Activated CD4-positive, alpha-beta T cell treated with anti-CD3 and anti-CD28 coated beads, Interleukin-2, Interleukin-6, amounts not matched to agents 100 ng/mL and 50 ng/mL, durations not matched to agents 16 hours and 8 hours (primary cell): Measurements from ENCODE around the gene DLX2.
"Not testable (repeated sequence)": the region's sequence is repeated elsewhere in the genome, so short reads cannot be mapped to it uniquely, and the experiment has no call there.

Experiments used
- DNase-seq: peaks from one replicate; pipeline ENCODE4 v3.0.0-alpha.2; 2020

The DLX2 gene

DNA sequence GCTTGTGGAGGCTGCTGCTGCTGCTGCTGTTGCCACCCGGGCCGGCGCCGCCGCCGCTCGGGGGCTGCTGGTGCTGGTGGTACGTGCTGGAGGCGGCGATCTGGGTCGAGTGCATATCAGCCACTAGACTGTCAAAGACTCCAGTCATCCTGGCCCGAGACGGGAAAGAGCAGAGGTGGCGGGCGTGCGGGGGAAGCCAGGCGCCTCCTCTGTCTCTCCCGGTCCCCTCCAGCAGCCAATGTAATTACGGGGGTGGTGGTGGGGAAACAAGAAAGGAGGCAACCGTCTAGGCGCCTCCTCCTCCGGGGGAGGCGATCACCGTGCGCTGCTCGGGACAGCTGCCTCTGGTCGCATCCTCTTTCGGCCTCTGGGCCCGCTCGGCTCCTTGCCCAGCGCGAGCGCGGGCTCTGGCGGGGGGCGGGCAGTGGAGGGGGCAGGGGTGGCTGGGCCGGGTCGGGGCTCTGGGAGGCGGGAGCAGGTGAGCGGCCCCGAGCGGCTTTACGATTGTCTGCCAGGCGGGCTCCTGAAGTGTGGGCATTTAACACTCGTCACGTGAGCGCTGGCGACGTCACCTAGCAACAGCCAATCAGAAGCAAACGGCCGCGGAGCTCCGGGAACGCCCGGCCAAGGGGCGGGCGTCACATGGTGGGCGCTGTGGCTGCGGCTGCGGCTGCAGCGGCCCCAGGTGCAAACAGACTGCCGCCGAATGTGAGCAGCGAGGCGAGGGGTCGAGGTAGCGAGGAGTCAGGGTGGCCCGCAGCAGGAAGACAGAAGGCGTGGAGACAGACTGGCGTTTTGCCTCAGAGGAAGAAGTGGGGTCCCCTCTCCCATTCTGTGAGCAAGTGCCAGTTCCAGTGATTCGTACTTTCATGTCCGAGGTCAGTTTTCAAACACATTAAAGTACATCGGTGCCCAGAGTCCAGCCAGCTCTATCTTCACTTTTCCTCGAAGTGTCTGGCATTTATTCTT, at the start of gene DLX2:
Gene DLX2, minus strand, starts transcription at position 510 of the 969 bp plus-strand sequence. Its CDS starts 362 bp downstream, at position 148.
- DNase-seq: peak; percentile 83

DNA sequence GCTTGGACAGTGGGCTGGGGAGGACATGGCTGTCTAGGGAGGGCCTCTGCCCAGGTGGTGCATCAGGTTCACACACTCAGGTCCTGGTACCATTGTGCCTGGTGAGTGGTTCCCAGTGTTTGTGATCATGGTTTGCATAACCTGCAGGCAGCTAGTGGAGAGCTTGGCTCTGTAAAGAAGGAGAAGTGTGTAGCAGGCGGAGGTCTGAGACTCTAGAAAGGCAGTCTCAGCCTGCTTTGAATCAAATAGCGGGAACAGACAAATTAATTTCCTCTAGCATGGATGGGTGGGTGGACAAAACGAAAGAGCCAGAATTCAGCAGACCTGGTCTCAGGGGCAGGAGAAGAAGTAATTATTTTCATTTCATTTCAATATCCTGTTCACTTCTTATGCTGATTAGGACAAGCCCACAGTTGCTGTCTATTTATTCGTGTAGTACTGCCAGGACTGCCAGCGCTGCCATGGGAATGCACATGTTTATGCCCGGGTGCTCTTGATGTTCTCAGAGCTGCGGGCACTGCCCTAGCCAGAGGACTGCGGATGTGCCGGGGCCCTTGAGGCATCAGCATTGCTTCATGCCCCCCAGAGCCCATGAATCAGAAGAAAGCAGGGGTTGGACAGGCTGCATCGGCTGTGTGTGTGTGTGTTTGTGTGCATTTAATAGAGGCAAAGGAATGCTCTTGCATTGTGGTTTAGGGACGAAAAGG, 45.4 kb upstream of the DLX2 start:
- DNase-seq: no peak

DNA sequence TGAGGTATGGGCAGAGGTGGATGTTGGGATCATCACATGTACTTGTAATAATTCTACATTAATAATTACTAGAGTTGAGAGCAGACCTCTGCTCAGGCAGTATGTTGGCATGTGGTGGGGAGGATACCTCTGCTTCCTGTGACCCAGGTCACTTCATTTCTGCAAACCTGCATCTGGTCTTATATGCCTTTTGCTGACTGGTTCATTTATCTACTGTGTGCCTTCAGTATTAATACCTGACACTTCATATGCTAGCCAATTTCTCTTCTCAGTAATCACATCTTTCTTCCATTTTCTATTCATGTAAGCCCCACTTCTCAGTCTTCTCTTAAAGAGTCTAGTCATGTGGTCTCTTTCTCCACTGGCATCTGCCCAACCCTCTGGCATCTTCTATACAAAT, 41.1 kb upstream of the DLX2 start:
- no peak for DNase-seq

DNA sequence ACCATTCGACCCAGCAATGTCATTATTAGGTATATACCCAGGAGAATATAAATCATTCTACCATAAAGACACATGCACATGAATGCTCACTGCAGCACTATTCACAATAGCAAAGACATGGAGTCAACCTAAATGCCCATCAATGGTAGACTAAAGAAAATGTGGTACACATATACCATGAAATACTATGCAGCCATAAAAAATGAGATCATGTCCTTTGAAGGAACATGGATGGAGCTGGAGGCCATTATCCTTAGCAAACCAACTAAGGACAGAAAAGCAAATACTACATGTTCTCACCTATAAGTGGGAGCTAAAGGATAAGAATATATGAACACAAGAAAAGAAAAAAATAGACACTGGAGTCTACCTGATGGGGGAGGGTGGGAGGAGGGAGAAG, 36.0 kb upstream of the DLX2 start:
- not testable (repeated sequence) for DNase-seq

DNA sequence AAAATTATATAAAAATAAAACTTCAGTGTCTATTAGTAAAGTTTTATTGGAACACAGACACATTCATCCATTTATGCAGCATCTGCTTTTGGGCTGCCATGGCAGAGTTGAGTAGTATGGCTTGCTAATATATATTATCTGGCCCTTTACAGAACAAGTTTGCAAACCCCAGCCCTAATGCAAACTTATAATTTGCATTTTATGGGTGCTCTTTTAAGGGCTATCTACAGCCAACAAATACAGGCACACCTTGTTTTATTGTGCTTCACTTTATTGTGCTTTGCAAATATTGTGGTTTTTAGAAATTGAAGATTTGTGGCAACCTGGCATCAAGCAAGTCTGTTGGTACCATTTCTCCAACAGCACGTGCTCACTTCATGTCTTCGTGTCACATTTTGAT, 35.2 kb upstream of the DLX2 start:
- DNase-seq: no peak

DNA sequence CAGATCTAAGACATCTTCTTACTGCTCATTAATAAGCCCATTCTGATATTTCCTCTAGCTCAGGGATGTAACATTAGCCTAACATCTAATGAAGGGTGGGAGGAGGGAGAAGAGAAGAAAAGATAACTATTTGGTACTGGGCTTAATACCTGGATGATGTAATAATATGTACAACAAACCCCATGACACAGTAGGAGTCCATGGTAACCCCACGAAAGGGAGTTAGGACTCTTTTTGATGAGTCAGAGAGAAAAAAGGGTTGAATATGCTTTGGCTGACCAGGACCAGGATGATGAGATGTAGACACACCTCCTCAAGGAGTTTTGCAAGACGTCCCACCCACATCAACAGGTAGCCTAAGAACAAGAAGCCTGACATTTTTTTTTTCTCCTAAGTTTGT, 34.4 kb upstream of the DLX2 start:
- DNase-seq: no peak

DNA sequence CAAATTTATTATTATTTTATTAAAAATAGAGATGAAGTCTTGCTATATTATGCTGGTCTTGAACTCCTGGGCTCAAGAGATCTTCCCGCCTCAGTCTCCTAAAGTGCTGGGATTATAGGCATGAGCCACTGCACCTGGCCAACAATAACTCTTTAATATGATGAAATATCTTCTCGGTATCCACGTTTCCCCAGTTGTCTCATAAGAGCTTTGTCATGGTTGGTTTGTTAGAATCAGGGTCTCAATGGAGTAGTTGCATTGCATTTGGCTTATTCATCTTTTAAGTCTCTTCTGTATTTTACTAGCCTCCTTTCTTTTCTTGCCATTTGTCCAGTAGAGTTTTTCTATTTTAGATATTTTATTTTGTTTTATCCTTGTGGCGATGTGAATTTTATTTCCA, 32.7 kb upstream of the DLX2 start:
- no peak for DNase-seq

DNA sequence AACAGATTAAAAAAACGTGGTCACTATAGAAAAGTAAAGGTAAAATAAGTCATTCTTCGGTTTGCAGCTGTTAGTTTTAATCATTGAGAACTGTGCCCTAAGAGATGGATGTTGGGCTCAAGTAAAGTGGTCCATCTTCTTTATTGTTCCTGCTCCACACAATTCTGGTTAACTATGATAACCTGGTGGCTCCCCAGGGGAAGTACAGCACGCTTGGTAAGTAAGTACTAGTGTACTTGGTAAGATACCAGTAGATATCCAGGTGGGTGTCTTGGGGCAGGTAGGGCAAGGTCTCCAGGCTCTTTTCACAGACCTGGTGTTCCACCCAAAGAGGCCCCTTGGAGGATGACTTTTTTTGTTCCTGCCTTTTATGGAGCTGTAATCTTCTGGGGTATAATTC, 31.6 kb upstream of the DLX2 start:
- DNase-seq: no peak

DNA sequence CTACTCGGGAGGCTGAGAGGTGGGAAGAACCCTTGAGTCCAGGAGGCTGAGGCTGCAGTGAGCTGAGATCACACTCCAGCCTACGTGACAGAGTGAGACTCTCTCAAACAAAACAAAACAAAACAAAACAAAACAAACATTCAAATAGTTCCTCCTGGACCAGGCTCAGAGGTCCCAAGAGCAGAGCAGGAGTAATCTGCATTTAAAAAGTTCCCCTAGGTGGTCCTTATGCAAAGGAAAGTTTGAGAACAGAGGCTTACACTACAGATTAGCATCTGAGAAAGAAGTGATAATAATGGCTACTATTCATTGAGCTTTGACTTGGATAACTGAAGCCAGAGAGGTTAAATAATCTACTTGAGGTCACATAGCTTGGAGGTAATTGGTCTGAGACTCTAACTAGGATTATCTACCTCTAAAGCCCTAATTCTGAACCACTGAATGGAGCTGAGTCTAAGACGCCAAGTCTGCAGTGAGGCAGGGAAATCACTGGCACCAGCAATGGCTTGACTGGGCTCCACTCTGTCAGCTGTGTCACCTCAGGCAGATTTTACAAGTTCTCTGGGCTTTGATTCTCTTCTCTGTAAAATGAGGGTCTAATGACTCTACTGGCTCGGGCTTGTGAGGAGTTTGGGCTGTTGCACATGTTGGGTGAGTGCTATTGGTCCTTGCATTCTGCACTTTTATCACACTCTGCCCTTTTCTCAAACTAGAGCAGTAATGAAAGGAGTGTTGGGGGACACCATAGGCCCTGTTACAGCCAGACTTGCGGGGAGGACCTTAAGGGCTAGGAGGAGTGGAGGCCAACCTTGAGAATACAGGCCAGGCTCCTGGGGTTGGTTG, 29.2 kb upstream of the DLX2 start:
- DNase-seq: no peak

DNA sequence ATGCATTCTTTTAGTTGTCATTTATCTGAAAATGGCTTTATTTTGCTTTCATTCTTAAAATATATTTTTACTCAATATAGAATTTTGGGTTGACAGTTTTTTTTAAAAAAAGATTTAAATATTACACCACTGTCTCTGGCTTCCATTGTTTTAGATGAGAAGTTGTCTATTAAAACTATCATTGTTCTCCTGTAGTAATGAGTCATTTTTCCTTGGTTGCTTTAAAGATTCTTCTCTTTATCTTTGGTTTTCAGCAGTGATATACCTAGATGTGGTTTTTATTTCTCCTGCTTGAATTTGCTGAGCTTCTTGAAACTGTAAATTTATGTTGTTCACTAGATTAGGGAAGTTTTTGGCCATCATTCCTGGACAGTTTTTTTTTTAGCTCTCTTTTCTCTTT, 26.7 kb upstream of the DLX2 start:
- DNase-seq: no peak

DNA sequence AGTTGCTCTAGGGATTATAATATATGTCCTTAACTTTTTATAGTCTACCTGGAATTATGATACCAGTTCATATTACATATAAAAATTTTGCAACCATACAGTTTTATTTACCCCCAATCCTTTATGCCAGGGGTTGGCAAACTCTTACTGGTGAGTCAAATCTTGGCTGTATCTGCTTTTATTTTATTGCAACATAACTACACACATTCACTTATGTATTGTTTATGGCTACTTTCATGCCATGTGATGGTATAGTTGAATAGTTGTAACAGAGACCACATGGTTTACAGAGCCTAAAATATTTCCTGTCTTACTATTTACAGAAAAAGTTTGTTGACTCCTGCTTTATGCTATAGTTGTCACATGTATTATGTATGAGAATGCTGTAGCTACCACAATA, 25.8 kb upstream of the DLX2 start:
- no peak for DNase-seq

DNA sequence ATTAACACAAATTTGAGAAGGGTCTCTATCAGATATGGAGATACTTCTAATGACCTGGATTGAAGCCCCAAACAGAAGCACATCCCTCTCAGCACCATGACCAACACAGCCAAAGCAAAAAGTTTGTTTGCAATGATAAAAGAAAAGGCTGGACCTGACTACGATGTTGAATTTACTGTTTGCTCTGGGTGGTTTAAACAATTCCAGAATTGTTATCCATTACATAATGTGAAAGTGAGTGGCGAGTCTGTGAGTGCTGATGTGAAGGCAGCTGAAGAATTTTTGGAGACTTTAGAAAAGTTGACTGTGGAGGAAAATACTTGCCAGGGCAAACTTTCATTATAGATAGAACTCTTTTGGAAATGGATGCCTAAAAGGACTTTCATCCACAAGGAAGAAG, 17.4 kb upstream of the DLX2 start:
- no peak for DNase-seq

DNA sequence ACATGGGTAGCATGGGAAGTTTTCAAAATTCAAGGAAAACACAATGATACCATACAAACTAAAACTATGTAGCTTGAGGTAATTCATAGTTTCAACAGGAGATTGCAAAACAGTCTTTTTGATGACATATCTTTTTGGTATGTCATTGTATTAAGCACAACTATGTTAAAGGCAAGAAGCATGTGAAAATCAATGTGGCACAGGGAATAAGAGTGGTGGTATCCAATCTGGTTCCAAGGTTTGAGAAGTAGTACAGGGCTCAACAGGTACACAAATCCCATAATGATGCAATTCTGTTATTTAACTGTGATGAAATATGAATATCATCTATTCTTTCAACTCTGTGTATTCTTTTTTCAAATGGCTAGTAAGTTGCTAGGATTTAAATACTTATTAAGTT, 16.4 kb upstream of the DLX2 start:
- DNase-seq: no peak

DNA sequence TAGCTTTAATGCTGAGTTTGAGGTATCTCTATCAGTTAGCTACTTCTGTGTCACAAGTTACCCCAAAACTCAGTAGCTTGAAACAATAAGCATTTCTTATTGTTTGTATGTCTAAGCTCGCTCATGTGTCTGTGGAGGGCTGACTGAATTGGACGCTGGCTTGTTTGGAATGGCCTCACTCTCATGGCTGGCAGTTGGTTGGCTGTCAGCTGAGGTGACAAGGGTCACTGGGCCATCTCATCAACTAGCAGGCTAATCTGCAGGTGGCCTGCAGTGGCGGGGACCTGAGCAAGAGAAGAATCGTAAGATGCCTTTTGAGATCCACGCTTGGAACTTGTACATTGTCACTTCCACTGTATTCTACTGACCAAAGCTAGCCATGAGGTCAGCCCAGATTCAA, 13.4 kb upstream of the DLX2 start:
- no peak for DNase-seq

DNA sequence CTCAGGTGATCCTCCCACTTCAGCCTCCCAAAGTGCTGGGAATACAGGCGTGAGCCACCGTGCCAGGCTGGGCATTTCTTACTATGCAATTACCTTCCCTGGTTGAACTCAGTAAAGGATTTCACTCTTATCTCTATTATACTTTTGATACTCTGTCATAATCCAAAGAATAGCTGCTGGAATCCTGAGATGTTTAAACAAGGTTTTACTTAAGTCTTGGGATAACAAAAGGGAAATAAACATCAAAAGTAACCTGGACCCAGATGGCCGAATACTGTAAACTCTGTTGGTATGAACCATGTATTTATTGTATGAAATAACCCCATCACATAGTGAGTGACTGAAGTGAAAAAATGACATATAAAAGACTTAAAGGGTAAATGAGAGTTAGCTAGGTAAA, 11.9 kb upstream of the DLX2 start:
- no peak for DNase-seq

DNA sequence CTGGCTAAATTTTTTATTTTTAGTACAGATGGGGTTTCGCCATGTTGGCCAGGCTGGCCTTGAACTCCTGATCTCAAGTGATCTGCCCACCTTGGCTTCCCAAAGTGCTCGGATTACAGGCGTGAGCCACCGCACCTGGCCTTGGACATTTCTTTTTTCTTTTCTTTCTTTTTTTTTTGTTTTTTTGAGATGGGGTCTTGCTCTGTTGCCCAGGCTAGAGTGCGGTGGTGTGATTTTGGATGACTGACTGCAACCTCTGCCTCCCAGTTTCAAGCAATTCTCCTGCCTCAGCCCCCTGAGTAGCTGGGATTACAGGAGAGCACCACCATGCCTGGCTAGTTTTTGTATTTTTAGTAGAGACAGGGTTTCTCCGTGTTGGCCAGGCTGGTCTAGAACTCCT, 11.5 kb upstream of the DLX2 start:
- not testable (repeated sequence) for DNase-seq

DNA sequence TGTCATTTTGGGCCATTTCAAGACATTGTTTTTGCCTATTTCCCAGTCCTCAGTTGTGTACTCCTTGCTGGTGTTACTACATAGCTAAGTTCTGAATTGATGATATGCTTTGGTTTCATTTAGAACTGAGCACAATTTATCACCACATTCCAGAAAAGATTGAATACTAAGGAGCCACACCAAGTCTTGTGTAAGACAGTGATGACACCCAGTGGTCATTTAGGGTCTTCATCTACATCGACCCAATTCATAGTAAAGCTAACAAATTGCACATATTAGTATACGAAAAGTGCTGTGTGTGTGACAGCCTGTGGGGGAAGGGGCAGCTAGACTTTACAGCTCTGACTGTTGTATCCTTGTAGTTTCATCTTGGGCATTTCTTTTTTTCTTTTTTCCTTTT, 10.9 kb upstream of the DLX2 start:
- no peak for DNase-seq

DNA sequence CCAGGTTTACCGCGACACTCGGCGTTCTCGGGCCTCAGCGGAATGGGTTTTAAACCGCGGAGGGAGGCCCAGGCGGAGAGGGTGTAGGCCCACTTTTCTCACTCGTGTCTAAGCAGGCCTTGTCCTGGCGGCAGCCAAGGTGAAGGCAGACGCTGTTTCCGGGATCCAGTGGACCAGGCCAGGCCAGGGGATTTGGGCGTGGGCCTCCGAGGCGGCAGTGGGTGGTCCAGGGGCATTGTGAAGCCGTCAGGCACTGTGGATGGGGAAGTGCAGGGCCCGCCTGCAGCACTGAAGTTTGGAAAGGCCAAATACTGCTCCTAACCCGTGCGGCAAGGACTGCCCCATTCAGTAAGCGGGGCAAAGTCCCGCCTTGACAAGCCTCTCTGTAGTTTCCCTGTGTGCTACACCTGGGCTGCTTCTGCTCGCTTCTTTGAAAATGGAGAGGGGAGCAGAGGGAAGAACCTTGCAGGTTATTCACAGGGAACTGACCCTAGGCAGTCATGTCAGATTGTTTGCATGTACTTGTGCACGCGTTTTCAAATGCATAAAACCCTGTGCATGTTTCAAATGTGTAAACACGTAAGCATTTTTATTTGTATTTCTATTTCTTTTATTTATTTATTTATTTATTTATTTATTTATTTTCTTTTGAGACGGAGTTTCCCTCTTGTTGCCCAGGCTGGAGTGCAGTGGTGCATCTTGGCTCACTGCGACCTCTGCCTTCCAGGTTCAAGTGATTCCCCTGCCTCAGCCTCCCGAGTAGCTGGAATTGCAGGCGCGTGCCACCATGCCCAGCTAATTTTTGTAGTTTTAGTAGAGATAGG, 7.5 kb upstream of the DLX2 start:
- no peak for DNase-seq

DNA sequence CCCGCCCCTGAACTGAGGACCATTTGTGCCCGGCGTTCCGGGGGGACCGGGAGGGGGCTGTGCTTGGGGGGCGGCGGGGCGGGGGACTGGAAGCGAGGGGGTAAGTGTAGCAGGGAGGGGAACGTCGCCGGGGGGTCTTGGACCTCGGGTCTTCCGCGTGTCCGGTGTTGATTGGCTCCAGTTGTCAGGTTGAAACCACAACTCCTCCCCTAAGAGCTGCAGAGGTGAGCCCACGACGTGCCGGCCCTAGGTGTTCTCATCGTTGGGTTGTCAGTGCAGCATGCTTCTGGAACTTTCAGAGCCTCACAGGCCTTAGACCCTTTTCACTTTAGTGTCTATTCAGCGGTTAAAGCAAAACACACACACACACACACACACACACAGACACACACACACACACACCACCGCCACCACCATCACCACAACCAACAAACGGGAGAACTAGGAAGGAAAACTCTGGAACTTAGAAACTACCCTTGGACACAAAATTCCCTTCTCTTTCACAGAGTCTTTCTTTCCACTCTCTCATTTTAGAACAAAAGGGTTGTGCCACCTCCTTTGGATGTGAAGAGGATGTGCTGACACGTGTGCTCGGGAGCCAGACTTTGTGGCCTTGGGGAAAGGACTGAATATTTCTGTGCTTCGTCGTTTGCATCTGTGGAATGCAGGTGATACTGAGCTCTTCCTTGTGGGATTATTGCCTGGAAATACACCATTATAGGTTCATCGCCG, 6.7 kb upstream of the DLX2 start:
- no peak for DNase-seq

DNA sequence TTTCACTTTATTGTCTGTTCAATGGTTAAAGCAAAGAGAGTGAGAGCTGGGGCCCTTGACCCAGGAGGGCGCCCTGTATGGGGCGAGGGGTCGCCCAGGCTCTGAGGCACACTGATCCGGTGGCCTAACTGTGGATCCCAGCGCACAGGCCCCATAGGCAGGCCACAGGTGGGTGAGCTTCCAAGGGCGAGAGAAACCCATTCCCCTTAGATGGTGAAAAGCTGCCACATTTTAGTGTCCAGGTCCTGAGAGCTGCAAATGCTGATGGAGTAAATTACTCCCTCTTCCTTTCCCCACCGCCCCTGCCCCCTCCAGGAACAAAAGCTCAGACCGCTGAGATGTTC, 5.9 kb upstream of the DLX2 start:
- no peak for DNase-seq

DNA sequence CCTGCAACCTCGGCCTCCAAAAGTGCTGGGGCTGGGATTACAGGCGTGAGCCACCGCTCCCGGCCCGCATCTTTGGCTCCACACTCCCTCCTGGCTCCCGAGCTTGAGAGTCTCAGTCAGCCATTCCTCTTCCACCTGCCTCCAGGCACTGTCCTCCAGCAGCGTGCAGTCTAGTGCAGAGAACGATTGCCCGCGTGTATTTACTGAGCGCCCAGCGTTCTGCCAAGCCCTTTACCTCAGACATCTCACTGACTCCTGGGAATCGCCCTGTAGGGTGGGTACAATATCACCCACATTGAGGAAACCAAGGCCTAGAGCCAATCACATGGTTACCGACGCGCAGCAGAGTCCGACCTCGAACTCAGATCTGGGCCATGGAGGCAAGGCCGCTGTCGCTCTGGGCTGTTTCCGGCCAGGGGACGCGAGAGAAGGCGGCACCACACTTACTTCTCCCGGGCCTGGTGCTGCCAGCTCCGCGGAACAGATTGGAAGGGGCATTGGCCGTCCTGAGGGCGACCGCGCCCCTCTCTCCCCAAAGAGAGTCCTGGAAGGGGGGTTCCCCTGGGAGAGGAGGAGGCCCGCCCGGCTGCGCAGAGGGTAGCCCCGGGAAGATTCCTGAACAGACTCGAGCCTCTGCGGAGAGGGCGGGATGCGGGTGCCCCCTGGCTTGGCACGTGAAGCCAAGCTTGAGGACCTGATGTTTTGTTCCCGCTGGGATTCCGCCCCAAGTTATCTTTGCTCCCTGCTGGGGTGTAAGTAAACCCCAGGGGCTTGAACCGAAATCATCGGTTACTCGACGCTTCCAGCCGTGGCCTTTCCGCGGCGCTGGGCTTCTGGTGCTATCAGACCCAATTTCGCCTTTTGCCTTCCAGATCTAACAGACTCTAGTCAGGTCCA, 5.2 kb upstream of the DLX2 start:
- DNase-seq: no peak
